Ovary (tissue), 3 donors: Measurements from ENCODE around the gene CNIH2.

ENCODE experiments used
- EP300 ChIP-seq: sonication (generic); formaldehyde crosslinking; IDR thresholded peaks from one replicate; pipeline ENCODE4 v1.6.1; 2017; ENCODE audit warnings: antibody characterized with exemption
- POLR2A ChIP-seq: fragments of 450-650 bp; IDR thresholded peaks from one replicate; pipeline ENCODE4 v1.6.1; 2017; ENCODE audit warnings: antibody characterized with exemption, mild to moderate bottlenecking, moderate library complexity
- TF ChIP-seq, protein P1 (sequence below), 3 donors: fragments of 450-650 bp in 2 of 3; fragments of 200-600 bp in 1 of 3; IDR thresholded peaks; one replicate each; pipeline versions ENCODE4 v1.5.1 to v1.8.0; 2016 to 2022; ENCODE audit warnings: antibody characterized with exemption in 3 of 3, mild to moderate bottlenecking in 1 of 3
- donor health status: DM: no; HTN: no; CAD: no.

DNA sequence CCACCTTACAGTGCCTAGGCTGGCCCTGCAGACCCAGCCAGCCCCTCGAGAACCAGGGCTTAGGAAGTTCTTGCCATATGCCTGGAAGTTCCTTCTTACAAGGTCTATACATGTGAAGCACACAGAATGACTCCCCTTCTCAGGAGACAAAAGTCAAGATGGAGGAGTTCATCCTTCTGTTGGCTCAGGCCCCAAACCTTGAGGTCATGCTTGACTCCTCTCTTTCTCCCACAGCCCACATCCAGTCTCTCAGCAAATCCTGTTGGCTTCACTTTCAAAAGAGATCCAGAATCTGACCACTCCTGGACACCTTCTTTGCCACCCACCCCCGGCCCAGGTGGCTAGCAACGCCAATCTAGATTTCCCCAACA is 40.6 kb downstream of the CNIH2 start:
- TF ChIP-seq EP300 (no peak), POLR2A (no peak)
- TF ChIP-seq, protein P1, sequence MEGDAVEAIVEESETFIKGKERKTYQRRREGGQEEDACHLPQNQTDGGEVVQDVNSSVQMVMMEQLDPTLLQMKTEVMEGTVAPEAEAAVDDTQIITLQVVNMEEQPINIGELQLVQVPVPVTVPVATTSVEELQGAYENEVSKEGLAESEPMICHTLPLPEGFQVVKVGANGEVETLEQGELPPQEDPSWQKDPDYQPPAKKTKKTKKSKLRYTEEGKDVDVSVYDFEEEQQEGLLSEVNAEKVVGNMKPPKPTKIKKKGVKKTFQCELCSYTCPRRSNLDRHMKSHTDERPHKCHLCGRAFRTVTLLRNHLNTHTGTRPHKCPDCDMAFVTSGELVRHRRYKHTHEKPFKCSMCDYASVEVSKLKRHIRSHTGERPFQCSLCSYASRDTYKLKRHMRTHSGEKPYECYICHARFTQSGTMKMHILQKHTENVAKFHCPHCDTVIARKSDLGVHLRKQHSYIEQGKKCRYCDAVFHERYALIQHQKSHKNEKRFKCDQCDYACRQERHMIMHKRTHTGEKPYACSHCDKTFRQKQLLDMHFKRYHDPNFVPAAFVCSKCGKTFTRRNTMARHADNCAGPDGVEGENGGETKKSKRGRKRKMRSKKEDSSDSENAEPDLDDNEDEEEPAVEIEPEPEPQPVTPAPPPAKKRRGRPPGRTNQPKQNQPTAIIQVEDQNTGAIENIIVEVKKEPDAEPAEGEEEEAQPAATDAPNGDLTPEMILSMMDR (IDR thresholded peaks at IDR 0.05): no peak
